GM19438 (cell line): Measurements from ENCODE around the gene SPRING1.

Experiments
- ATAC-seq: cut with Tn5 transposase; IDR thresholded peaks from one replicate; pipeline ENCODE4 v1.9.1; 2021; ENCODE audit warnings: low read depth; ENCODE audit not compliant: unreplicated experiment

SPRING1 gene

DNA sequence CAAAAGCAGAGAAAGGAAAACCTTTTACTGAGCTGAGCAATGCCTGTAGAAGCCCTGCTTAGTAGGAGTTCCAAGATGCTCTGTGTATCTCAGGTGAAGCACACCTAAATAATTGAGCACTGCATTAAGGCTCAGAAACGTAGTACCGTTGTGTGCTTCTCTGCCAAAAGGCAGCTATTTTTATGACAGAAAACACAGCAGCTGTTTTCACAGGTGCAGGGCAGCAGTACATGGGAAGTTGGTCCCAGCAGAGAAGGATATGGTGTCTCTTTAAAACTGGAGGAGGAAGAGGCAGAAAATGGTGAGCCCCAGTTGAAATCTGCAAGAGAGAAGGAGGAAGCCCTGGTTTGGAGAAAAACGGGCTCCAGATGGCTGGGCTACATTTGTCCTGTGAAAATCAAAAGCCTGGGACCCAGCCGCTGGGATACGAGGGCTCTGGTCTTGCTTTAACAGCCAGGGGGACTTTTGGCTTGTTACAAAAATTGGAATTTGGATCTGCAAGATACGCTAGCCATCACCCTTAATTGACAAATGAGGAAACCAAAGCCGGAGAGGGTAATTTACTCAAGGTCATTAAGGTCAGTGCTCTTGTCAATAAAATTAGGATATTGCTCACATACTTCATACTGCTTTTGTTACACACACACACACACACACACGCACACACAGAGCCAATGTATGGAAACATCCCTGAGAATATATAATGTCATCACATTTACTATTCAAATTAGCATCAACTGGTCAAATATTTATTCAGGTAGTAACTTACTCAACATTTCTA, 27.3 kb downstream of the SPRING1 start:
- no peak for ATAC-seq

DNA sequence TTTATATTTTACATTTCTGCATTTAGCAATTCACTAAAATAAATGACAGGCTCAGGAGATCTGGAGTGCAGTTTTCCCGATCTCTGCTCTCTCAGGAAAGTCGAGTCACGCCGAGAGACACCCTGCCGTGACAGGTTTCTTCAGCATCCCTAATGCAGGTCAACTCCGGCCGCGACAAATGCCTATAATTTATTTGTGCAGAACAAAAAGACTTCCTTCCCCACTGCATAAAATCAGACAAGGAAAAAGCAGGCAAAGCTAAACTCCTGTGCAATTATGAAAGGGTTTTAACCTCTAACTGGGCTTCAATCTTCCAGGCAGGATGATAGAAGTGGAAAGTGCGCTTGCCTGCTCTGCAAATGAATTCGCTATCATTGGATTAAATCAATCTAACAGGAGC, 28.1 kb downstream of the SPRING1 start:
- ATAC-seq: no peak

DNA sequence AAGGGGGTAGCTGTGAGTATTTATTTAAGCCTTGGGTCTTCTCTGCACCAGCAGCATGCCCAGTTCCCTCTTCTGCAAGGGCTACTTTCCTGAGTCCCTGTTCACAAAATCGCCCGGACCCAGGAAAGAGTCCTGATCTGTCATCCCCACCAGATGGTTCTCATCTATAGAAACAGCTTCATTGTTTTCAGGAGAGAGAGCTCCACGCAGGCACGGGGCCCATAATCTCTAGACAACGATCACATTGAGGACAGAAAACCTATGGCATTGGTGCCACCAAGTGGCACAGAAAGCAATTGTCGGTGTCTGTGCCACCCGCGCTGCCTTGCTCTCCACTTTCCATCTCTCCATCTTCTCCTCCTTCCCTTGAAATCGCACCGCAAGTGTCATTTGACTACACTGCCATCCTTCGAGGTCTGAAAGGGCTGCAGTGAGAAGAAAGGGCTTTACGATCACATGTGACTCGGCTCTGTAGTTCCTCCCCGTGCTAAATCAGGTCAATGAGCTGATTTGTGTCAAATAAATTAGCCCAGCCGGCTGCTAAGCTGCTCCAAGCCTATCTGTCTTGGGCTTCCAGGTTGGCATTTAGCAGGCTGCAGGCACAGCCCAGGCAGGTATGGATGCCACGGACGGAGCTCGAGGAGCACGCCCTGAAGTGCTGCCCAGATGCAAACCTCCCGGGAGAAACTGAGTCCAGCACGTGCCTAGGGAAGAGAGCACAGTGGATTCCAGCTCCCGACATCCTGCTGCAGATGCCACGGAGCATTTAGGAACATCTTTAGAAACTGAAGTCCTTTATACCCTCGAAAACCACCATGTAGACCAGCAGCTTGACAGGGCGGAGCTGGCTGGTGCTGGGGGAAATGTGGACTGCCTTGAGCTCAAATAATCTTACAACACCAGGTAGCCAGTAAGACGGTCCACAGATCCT, 28.8 kb downstream of the SPRING1 start:
- no peak for ATAC-seq

DNA sequence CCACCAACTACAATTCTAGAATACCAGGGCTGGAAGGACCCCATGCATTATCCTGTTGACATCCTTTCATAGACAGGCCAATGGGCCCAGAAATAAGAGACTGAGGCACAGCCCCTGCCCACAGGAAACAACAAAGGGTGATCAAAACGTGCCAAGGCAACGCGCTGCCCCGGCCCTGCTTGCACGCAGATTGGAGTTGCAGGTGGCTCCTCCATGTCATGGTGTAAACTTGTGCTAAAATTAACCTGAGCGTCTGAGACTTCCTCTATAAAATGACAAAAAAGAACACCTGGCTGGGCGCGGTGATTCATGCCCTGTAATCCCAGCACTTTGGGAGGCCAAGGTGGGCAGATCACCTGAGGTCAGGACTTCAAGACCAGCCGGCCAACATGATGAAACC, 30.1 kb downstream of the SPRING1 start:
- ATAC-seq: no peak

DNA sequence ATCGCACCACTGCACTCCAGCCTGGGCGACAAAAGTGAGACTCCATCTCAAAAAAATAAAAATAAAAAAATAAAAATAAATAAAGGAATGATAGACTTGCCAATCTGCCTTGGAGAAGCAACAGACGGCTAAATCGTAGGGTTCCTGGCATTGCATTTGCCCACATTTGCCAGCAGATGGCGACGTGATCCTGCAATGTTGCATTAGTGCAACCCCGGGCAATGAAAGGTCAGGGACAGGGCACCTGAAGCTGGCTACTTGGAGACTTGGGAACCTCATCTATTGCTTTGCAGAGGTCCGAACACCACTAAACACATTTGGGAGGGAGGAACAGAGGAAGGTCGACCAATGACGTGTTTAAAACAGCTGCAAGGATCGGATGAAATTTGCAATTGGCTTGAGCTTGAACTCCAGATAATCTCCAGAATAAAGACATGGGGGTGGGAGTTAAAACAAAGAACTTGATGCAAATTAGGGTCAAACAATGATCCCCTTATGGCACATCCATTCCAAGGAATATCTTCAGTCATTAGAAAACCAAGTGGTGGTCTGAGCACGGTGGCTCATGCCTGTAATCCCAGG, 34.6 kb downstream of the SPRING1 start:
- no peak for ATAC-seq

DNA sequence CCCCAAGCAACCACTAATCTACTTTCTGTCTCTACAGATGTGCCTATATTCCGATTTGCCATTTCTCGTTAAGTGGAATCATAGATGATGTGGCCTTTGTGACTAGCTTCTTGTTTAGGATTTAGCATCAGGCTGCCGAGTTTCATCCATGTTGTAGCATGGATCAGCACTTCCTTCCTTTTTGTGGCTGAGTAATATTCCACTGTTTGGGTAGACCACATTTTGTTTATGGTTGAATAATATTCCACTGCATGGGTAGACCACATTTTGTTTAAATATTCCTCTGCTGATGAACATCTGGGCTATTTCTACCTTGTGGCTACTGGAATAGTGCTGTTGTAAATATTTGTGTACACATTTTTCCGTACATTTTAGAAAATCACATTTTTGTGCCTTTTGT, 36.4 kb downstream of the SPRING1 start:
- ATAC-seq: no peak

DNA sequence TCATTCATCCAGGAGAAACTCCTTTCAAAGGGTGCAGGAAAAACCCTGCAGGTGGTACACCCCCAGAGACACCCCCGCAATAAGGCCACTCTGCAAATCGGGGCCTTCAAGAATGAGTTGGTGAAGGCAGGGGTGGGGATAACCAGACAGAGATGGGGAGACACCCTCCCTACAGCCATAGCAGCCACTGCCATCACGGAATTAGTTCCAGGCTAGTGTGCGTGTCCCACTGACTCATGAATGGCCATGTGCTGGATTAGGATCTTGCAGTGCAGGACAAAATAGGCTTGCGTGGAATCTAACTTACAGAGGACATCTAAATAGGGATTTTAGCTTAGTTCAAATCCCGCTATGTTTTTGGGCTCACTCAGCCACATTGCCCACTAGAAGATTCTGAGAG, 37.8 kb downstream of the SPRING1 start:
- no peak for ATAC-seq

DNA sequence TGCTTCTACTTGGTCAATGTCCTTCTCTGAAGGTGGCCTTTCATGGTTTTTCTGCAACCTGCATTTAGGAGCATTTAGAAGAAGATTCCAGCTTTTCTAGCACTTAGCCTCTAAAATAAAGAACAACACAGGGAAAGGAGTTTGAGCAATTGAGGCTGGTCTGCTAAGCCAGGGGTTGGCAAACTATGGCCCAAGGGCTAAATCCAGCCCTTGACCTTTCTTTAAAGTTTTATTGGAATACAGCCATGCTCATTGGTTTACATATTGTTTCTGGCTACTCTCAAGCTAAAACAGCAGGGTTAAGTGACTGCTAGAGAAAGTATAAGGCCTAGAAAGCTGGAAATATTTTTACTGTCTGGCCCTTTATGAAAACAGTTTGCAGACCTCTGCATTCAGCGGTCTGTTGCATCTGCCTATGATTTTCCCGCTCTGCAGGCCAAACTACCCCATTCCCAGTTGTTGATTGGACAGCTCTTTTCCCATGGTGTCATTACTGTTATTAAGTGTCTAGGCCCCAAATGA, 39.3 kb downstream of the SPRING1 start:
- no peak for ATAC-seq

DNA sequence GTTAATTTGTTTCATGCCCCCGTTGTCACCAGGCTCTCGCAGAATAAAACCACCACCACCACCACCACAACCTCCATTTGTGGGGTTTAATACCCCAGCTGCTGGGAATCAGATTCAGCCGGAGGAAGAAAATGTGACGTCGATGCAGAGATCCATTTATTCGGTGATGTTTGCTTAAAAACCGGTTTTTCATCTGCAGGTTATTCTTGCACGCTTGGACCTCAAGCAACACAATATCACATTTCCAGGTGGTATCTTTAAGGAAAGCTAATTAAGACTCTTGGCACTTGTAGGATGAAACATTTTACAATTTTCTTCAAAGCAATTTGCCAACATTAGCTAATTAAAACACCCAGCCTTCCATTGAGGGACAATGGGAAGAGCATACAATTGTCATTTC, 39.8 kb downstream of the SPRING1 start:
- ATAC-seq: no peak

DNA sequence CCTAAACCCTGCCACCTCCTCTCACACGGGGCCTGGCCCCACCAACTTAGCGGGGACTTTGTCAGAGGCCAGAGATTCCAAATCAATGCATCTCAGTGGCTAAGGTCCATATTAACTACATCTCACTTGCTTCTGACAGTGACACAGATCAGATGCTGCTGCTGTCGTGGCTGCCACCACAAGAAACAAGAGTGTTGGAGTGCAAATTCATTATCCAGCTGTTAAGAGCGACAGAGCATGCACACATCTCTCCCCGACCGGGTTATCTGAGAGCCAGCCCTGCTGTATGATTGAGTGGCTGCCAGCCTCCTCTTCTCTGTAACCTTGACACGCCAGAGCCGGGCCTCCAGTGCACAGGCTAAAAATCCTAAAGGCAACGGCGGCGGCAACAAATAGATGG, 40.2 kb downstream of the SPRING1 start:
- no peak for ATAC-seq

DNA sequence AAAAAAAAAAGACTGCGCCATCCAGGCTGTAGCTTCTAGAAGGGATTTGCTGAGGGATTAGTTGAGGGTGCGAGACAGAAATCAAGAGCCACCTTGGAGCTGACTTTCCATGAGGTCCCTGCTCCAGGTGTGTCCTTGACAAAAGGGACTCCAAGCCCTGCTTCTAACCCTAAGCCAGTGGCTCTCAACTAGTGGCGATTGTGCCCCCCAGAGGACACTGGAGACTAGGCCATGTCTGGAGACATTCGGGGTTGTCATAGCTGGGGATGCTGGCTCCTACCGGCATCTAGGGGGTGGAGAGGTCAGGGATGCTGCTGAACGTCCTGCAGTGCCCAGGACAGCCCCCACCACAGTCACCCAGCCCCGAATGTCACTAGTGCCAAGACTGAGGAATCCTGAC, 40.6 kb downstream of the SPRING1 start:
- ATAC-seq: no peak

DNA sequence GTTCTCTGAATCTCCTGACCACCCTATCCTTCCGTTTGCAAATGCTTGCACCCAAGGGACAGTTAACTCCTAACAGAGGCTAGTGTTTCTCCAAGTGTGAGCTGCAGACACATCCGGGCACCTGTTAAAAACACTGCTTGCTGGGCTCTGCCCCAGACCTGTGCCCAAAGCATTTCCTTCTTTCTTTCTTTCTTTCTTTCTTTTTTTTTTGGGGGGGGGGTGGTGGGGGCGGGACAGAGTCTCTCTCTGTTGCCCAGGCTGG, 42.5 kb downstream of the SPRING1 start:
- ATAC-seq: no peak

DNA sequence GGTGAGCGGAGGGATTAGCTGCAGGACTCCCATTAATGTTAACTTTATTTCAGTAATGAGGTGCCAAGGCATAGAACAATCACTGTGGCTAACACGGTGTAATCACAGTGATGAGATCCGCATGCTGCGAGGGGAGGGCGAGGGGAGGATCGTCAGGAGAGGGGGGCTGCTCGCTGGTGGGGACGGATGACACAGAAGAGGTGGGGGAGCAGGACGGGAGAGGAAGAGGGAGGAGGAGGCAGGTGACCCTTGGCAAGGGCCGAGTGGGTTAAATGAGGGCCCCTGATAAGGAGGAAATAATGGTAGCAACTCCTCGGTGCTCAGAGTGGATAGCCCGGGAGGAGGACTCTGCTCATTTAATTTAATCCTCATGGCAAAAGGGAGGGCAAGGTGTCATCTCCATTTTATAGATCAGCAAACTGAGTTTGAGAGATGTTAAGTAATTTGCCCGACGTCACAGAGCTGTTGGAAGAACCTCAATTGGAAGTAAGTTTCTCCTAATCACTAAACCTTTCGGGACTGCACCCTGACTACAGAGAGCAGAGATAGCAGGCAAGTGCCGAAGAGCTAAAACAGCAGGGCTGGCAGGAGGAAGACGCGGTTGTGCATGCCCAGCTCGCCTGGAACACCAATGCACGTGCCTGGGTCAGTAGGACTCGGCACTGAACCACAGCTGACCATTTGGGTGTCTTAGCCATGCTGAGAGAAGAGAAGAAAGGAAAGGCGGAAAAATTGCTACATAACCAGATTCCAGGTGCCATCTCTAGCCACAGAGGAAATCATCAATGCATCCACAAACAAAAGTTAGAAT, 43.0 kb downstream of the SPRING1 start:
- no peak for ATAC-seq

DNA sequence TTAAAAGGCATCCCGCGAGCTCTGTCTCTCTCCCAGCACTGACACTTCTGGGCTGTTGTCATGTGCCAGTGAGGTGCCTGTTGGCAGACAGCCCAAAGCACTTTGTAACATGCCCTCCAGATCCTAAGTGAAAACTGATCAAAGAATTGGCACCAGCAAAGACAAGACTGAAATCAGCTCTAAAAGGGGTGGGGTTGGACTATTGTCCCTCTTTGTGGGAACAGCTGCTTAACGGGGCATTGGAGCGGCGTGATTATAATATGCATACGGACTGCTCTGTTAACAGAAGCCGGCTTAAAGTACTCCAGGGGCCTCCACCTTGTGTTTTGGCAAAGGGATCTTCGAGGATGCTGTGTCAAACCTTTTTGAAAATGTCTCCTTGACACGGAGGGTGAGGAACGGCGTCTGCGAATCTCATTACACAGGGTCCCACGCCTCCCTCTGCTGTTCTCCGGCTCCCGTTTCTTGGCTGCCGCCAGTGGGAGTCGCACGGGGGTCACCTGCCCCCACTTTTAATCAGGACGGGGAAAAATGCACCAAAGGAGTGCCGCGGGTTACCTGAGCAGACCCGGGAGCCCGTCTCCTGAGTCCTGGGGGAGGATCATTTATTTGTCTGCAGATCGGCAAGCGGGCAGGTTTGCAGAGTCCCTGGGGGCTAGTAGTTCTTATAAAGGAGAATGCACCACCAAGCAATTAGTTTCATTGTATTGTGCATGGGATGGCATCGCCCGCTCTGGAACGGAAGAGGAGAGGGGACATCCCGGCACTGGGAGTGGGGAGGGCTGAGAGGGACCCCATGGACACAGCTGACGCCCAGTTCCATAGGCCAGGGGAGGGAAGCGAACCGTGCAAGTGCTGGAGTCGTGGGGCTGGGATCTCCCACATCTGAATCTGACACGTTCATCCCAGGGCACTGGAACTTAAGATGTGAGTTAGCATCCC, 44.3 kb downstream of the SPRING1 start:
- no peak for ATAC-seq

DNA sequence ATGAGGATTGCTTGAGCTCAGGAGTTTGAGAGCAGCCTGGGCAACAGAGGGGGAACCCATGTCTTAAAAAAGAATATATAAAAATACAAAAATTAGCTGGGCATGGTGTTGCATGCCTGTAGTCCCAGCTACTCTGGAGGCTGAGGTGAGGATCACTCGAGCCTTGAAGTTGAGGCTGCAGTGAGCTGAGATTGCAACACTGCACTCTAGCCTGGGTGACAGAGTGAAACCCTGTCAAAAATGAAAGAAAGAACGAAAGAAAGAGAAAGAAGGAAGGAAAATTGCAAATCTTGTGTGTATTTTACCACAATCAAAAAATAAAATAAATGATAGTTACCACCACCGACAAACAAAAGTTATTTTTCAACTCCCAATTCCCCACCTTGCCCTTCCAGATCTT, 45.3 kb downstream of the SPRING1 start:
- ATAC-seq: no peak

DNA sequence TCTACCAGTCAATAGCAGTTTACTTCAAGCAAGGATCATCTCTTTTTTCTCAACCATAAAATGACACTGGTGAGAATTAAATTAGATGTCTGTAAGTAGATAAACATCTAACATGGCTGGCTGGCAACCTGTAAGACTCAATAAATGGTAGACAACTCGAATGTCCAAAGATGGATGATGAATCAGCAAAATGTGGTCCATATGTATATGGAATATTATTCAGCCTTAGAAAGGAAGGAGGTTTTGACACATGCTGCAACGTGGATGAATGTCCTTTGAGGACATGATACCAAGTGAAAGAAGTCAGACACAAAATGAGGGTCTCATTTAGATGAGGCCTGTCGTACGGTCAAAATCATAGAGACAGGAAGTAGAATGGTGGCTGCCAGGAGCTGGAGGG, 46.2 kb downstream of the SPRING1 start:
- no peak for ATAC-seq

DNA sequence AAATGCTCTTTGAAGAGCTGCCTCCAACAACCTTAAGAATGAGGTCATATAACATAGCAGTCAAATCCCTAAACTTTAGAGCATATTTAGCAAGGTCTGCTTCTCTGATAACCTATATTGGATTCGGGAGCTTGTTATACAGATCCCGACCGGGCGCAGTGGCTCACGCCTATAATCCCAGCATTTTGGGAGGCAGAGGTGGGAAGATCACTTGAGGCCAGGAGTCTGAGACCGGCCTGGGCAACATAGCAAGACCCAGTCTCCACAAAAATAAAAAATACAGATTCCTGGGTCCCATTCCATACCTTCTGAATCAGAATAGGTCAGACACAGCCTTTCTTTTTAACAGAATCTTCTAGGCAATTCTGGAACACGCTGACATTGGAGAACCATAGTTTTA, 46.7 kb downstream of the SPRING1 start:
- ATAC-seq: no peak

DNA sequence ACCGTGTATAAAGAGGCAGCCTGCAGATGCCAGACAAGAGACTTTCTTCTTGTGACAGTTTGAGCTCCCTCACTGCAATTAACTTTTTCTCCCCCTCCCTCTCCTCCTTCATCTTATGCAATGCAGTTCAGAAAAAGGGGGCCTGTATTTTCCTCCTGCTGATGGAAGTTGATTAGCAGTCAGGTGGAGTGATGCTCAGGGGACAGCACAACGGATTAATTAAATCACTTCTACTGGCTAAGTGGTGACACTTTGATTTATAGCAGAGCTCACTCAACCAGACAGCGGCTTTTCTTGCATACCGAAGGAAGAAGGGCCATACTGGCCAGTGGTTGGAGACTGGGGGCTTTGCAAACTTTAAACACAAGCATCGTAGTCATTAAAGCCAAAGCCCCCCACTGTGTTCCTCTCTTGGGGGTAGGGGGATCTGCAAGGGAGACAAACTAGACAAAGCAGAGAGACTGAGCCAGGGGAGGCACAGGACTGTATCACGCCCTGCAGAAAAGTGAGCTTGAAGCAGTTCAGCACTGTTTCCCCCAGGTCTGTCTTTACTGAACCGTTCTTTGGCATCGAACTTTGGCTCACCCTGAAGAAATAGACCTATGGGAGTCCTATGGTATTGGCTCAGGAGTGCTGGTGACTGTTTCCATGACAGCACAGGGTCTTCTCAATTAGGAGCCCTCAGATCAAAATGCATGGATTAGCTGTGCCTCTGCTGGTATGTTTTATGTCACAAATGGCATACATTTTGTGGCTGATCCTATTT, 47.7 kb downstream of the SPRING1 start:
- ATAC-seq: no peak

DNA sequence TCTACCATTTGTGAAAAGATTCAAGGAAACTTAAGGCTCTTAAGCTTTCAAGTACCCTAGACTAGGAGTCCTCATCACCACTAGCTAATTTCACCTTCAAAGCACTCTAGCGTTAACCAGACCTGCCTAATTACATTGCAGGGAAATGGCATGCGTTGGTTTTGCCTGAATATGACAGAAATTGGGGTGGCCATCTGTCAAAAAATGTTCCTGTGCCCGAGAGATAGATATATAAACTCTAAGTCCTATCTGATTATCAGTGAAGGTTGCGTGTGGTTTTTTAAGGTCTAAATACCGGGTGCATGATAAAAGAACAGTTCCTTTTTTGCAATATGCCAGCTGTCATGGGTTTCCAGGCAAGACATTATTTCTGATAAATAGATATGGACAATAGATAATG, 48.3 kb downstream of the SPRING1 start:
- no peak for ATAC-seq
